Liver (tissue), 9 donors: ENCODE results near the gene RUNDC3A. TPM values are rescaled to one million over a fixed set of nuclear protein-coding genes. Genes with fewer than 3 reads are reported as not detected.
"Not testable (repeated sequence)": the region's sequence is repeated elsewhere in the genome, so short reads cannot be mapped to it uniquely, and the experiment has no call there.

Experiments
- DNase-seq: peaks from one replicate; pipeline ENCODE4 v3.0.0-alpha.2; 2017; ENCODE audit warnings: low spot score
- H3K27ac ChIP-seq, 2 donors: one replicate each; pipeline ENCODE4 v1.7.0; 2013; ENCODE audit warnings: inconsistent platforms in 2 of 2, low read length in 2 of 2, control low read depth in 1 of 2, low read depth in 1 of 2, mild to moderate bottlenecking in 1 of 2
- H3K27me3 ChIP-seq, 4 donors: one replicate each; pipeline versions ENCODE4 v1.6.1 to v1.7.0; 2013; ENCODE audit warnings: low read length in 3 of 4, inconsistent platforms in 1 of 4, mild to moderate bottlenecking in 1 of 4, moderate library complexity in 1 of 4; ENCODE audit not compliant: control insufficient read depth in 4 of 4, insufficient read depth in 4 of 4
- H3K36me3 ChIP-seq, 4 donors: one replicate each; pipeline versions ENCODE4 v1.6.1 to v1.7.0; 2013; ENCODE audit warnings: low read length in 3 of 4, mild to moderate bottlenecking in 3 of 4, low read depth in 1 of 4, moderate library complexity in 1 of 4; ENCODE audit not compliant: control insufficient read depth in 4 of 4, insufficient read depth in 3 of 4
- H3K4me1 ChIP-seq, 4 donors: one replicate each; pipeline versions ENCODE4 v1.6.1 to v1.7.0; 2013; ENCODE audit warnings: low read length in 3 of 4, mild to moderate bottlenecking in 3 of 4, moderate library complexity in 1 of 4; ENCODE audit not compliant: control insufficient read depth in 4 of 4, insufficient read depth in 4 of 4
- H3K4me3 ChIP-seq, 3 donors: one replicate each; pipeline versions ENCODE4 v1.6.1 to v1.7.0; 2013; ENCODE audit warnings: low read length in 3 of 3, control low read depth in 1 of 3, low read depth in 1 of 3, mild to moderate bottlenecking in 1 of 3
- H3K9ac ChIP-seq, 2 donors: one replicate each; pipeline ENCODE4 v1.7.0; 2013; ENCODE audit warnings: low read length in 2 of 2, mild to moderate bottlenecking in 2 of 2, moderate library complexity in 2 of 2, control low read depth in 1 of 2, low read depth in 1 of 2
- H3K9me3 ChIP-seq, 4 donors: one replicate each; pipeline versions ENCODE4 v1.6.1 to v1.7.0; 2013; ENCODE audit warnings: low read length in 3 of 4; ENCODE audit not compliant: control insufficient read depth in 4 of 4
- CTCF ChIP-seq: fragments of 150-350 bp; IDR thresholded peaks from 2 replicates; pipeline ENCODE4 v1.5.1; 2017; ENCODE audit warnings: improper control_type of control experiment, low read depth, low read length; ENCODE audit not compliant: missing input control
- EGR1 ChIP-seq, 2 donors: IDR thresholded peaks; 2 replicates each; pipeline ENCODE4 v1.6.1; 2016 to 2018; ENCODE audit warnings: antibody characterized with exemption in 2 of 2, low read depth in 2 of 2
- FOXA1 ChIP-seq: IDR thresholded peaks from 2 replicates; pipeline ENCODE4 v1.6.1; 2016; ENCODE audit warnings: antibody characterized with exemption
- FOXA2 ChIP-seq: IDR thresholded peaks from 2 replicates; pipeline ENCODE4 v1.6.1; 2016; ENCODE audit warnings: antibody characterized with exemption
- GABPA ChIP-seq, 2 donors: IDR thresholded peaks in 1 of 2; conservative IDR thresholded peaks in 1 of 2; 2 replicates each; pipeline ENCODE4 v1.6.1; 2016; ENCODE audit warnings: antibody characterized with exemption in 2 of 2, mild to moderate bottlenecking in 1 of 2, moderate library complexity in 1 of 2
- HNF4G ChIP-seq: IDR thresholded peaks from 2 replicates; pipeline ENCODE4 v1.6.1; 2016; ENCODE audit warnings: antibody characterized with exemption
- JUND ChIP-seq, 2 donors: IDR thresholded peaks; 2 replicates each; pipeline ENCODE4 v1.6.1; 2016; ENCODE audit warnings: antibody characterized with exemption in 2 of 2
- MAX ChIP-seq: IDR thresholded peaks from 2 replicates; pipeline ENCODE4 v1.6.1; 2016; ENCODE audit warnings: antibody characterized with exemption
- NR2F2 ChIP-seq: IDR thresholded peaks from 2 replicates; pipeline ENCODE4 v1.6.1; 2016; ENCODE audit warnings: antibody characterized with exemption
- RAD21 ChIP-seq, 2 donors: IDR thresholded peaks; 2 replicates each; pipeline ENCODE4 v1.6.1; 2016; ENCODE audit warnings: antibody characterized with exemption in 2 of 2, mild to moderate bottlenecking in 2 of 2
- REST ChIP-seq: IDR thresholded peaks from 2 replicates; pipeline ENCODE4 v1.6.1; 2016; ENCODE audit warnings: antibody characterized with exemption, mild to moderate bottlenecking
- RXRA ChIP-seq, 2 donors: IDR thresholded peaks; 2 replicates each; pipeline ENCODE4 v1.6.1; 2017 to 2018; ENCODE audit warnings: antibody characterized with exemption in 2 of 2, mild to moderate bottlenecking in 1 of 2
- SP1 ChIP-seq: IDR thresholded peaks from 2 replicates; pipeline ENCODE4 v1.6.1; 2018; ENCODE audit warnings: antibody characterized with exemption, mild to moderate bottlenecking
- TAF1 ChIP-seq: conservative IDR thresholded peaks from 2 replicates; pipeline ENCODE4 v1.6.1; 2016; ENCODE audit warnings: antibody characterized with exemption, mild to moderate bottlenecking
- YY1 ChIP-seq: IDR thresholded peaks from 2 replicates; pipeline ENCODE4 v1.6.1; 2016; ENCODE audit warnings: antibody characterized with exemption, mild to moderate bottlenecking
- ZBTB33 ChIP-seq: IDR thresholded peaks from 2 replicates; pipeline ENCODE4 v1.6.1; 2016; ENCODE audit warnings: antibody characterized with exemption
- WGBS: extraction: QIAGEN DNeasy Blood & Tissue Kit; methylation state at CpG from one replicate; pipeline ENCODE4 v1.1.7; 2013; 5-methylcytosine and 5-hydroxymethylcytosine counted together
- polyA plus RNA-seq, 2 donors: library from polyadenylated mRNA; stranded (reverse) in 1 of 2; unstranded in 1 of 2; fragments of 200-250 nt in 1 of 2; fragments of >200 nt in 1 of 2; fragmentation: Nextera tagmentation in 1 of 2; extraction: Ambion mirVana in 1 of 2; gene quantifications; one replicate each; pipeline versions ENCODE4 v1.2.1 to v1.2.3, GENCODE V29; 2013 to 2015
- total RNA-seq, 2 donors: library from RNA; depleted of rRNA; stranded (reverse); fragments of >200 nt; gene quantifications; one replicate each; pipeline ENCODE4 v1.2.3, GENCODE V29; 2014
- donor health status: healthy.
- donor health status: healthy.
- donor health status: healthy.
- donor health status: healthy.
- donor health status: healthy.

Gene RUNDC3A
- total and polyA plus RNA-seq, 4 donors = 0.05 to 17.0 (median 0.06) TPM; not detected in 1

- Histone ChIP-seq H3K27ac (no peak overlapping the region), H3K4me3 (peak overlapping the region in 2 of 3 donors; percentile 27 to 64), H3K4me1 (peaks cover 6 to 12% (median 8%) of the 10 kb centered on the region in 4 donors), H3K9ac (no peak overlapping the region), H3K9me3 (no peaks in the 10 kb centered on the region), H3K27me3 (no peaks in the 10 kb centered on the region), H3K36me3 (no peaks in the 10 kb centered on the region)
- DNase-seq = no peak
- 2% methylated on average over 45 of the region's 45 CpGs for WGBS
- TF ChIP-seq JUND (IDR thresholded peaks at IDR 0.05) = no peak
- TF ChIP-seq REST = no peak
- TF ChIP-seq SP1 = no peak
- no peak for TF ChIP-seq EGR1 (IDR thresholded peaks at IDR 0.05; ENCODE audit: low read depth in 2 of 2)
- TF ChIP-seq YY1 = no peak
- TF ChIP-seq RXRA (IDR thresholded peaks at IDR 0.05) = no peak
- no peak for TF ChIP-seq GABPA (IDR thresholded peaks at IDR 0.05 in 1 of 2, conservative IDR thresholded peaks at IDR 0.05 in 1 of 2)
- TF ChIP-seq ZBTB33 = no peak
- no peak for TF ChIP-seq HNF4G
- no peak for TF ChIP-seq FOXA1
- no peak for TF ChIP-seq RAD21 (IDR thresholded peaks at IDR 0.05)
- TF ChIP-seq FOXA2 = no peak
- TF ChIP-seq MAX = no peak
- no peak for TF ChIP-seq CTCF
- no peak for TF ChIP-seq NR2F2
Observed at GRCh38 chr17:44362949-44363612, 54.7 kb downstream of the RUNDC3A start.

GRCh38 chr17:44363613-44364159, 55.3 kb downstream of the RUNDC3A start, which contains the start of gene FAM171A2:
TSS of gene FAM171A2 (minus strand) at chr17:44363853. CDS start at chr17:44363714, 139 bp downstream.
- Histone ChIP-seq H3K4me3 (peak within 1 kb of the TSS in 2 of 3 donors; percentile 27 to 64), H3K27ac (no peak within 1 kb of the TSS), H3K4me1 (peaks cover 6 to 12% (median 8%) of the 10 kb centered on the region in 4 donors), H3K36me3 (no peaks in the 10 kb centered on the region), H3K9me3 (no peaks in the 10 kb centered on the region), H3K9ac (no peak within 1 kb of the TSS), H3K27me3 (no peaks in the 10 kb centered on the region)
- WGBS = under 1% methylated on average over 63 of the region's 63 CpGs
- DNase-seq = peak; percentile 73
- TF ChIP-seq CTCF = peak; percentile 54
- no peak for TF ChIP-seq FOXA2
- TF ChIP-seq NR2F2 = no peak
- TF ChIP-seq RXRA (IDR thresholded peaks at IDR 0.05) = no peak
- no peak for TF ChIP-seq TAF1
- TF ChIP-seq GABPA (IDR thresholded peaks at IDR 0.05 in 1 of 2, conservative IDR thresholded peaks at IDR 0.05 in 1 of 2) = no peak
- no peak for TF ChIP-seq MAX

- not testable (repeated sequence) for H3K27ac ChIP-seq, H3K9ac ChIP-seq, DNase-seq, H3K36me3 ChIP-seq, H3K9me3 ChIP-seq, H3K27me3 ChIP-seq, H3K4me3 ChIP-seq
- WGBS = 88% methylated on average over 5 of the region's 5 CpGs
- H3K4me1 ChIP-seq = peaks cover 6 to 12% (median 8%) of the 10 kb centered on the region in 4 donors
Observed at GRCh38 chr17:44365051-44365450, 56.6 kb downstream of the RUNDC3A start.
